CD1c-positive myeloid dendritic cell (primary cell): Measurements from ENCODE around the gene R3HCC1L.

ENCODE experiments used
- DNase-seq: peaks from one replicate; pipeline ENCODE4 v3.0.0-alpha.2; 2016; ENCODE audit errors: extremely low spot score

R3HCC1L gene

DNA sequence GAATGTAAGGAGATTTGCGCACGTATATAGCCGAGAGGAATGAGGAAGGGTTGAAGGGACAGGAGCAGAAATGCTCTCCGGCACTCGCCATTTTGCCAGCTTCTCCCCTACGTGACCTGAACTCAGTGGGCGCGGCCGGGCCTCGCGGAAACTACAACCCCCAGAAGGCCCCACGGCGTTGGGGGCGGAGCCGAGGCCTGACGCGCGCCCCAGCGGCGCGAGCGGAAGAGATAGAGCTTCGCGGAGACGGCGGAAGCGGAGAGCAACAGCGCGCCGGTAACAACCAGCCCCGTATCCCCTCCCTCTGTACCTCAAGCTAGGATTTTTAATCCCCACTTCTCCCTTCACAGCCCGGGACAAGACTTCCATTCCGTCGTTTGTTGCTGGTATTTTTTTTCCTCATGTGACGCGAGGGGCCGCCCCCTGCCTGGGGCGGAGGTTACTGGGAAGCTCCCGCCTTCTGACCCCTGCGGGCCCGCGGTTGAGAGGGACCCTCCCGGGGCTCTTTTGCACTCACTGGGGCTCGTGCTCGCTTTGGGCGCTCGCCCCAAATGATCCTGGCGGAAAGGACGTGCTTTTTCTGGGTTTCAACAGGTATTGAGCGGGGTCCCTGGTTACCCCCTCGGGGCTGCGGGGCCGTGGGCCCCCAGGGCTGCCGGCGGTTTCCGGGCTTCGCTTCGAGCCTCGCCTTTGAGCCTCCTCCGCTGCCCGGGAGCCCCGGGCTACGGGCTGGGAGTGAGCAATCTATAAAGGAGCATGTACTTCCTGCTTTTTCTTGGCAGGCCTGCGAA lies at the start of gene R3HCC1L:
R3HCC1L (plus strand) TSS at position 227 of the 791 bp plus-strand sequence. CDS start 73,458 bp downstream, outside the sequence.
- DNase-seq: peak; percentile 96

DNA sequence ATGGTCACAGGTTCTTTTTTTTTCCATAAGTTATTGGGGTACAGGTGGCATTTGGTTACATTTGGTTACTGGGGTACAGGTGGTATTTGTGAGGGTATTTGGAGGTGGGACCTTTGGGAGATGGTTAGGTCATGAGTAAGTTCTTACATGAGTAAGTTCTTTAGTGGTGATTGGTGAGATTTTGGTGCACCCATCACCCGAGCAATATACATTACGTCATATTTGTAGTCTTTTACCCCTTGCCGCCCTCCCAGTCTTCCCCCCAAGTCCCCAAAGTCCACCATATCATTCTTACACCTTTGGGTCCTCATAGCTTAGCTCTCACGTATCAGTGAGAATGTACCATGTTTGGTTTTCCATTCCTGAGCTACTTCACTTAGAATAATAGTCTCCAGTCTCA lies 49.2 kb upstream of the R3HCC1L start:
- no peak for DNase-seq

DNA sequence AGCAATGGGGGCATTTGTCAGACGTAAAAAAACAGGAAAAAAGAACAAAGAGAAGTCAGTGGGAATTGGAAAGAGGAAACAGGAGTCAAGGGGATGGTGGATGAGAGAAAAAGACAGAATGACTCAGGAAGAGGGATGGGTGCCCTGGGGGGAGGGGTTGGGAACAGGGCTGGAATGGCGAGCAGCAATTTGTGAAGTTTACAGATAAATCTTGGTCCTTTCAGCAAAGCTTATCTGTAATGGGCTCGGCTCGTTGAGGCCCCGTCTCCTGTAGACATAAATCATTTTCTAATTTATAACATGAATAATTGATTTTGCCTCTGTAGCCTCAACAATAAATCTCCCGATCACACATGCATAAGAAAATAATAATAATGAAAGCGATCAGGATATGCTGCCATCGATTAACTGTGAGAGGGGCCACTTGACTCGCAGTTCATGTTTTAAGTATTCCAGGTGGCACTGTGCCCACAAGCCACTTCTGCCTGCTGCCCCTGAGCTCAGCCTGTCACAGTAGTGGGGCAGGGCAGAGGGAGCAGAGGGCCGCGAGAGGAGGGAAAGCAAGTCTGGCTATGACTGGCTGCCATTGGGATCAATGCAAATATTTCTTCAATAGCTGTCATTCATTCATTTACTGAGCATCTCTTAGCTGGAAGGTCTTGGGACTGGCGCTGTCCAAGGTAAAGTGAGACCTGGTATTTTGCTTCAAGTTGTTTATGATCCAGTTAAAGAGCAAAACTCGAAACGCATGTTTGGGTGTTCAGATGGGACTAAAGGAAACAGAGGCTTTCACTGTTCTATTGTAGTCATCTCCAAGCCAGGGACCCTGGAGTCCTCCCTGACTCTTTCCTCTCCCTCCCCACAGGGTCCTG lies 47.4 kb upstream of the R3HCC1L start:
- no peak for DNase-seq

DNA sequence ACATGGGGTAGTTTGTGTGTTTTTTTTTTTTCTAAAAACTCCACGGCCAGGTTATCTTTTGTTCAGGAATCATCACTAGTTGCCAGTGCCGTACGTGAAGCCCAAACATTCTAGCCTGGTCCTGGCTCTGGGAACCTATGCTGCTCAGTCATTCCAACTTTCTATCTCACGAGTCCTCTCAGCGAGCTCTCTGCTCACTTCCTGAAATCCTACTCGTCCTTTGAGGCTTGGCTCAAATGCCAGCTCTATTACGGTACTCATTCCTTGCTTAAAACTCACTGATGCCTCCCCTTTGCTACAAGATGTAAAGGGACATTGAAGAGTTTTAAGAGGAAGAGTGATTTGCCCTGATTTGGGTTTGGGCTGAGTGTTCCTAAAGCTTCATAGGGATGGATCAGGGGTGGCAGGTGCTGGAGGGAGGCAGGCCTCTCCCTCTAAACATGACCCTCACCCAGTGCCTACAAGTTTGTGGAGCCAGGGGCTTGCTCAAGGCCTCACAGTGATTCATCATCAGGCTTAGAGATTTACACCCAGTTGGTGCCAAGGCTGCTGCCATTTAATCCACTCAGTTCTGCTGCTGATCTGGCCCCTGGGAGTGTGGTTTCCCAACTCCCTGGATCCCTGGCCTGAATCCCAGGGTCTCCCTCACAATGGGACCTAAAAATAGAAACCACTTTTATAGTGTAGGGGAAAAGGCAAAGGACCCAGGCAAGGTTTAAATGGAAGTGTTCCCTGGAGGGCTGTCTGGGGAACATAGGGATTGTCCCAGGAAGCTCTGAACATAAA lies 46.1 kb upstream of the R3HCC1L start:
- no peak for DNase-seq

DNA sequence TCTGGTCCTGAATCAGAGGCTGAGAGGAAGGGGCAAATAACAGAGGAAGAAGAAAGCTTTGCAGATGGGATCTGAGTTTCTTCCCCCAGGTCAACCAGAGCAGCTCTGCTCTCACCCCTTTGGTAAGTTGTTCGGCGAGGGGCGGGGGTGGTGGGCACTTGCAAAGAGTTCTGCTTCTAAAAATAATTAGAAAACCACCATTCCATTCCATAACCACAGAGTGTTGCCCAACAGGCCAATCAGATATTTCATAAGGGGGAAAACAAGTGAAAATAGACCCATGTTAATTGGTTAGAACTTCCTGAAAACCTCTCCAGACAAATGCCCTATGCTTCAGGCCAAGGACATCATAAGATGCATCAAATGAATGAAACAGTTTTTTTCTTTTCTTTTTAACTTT lies 43.6 kb upstream of the R3HCC1L start:
- peak; percentile 6 for DNase-seq

DNA sequence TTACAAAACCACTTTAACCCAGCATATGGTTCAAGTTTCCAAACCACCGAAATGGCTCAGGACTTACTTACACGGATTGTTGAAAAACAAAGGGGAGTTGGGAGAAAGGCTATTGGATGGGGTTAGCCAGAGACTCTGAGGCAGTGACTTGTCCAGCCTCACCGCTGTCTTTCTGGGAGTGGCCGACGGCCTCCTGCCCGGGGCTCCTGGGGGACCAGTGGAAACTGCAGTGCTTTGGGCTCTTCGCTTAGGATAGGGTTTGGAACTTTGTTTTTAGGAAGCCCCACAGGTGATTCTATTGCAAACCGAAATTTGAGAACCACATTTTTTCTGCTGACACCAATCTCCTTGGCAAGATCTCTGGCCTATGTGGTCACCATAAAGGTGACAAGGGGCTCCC lies 38.1 kb upstream of the R3HCC1L start:
- DNase-seq: no peak

DNA sequence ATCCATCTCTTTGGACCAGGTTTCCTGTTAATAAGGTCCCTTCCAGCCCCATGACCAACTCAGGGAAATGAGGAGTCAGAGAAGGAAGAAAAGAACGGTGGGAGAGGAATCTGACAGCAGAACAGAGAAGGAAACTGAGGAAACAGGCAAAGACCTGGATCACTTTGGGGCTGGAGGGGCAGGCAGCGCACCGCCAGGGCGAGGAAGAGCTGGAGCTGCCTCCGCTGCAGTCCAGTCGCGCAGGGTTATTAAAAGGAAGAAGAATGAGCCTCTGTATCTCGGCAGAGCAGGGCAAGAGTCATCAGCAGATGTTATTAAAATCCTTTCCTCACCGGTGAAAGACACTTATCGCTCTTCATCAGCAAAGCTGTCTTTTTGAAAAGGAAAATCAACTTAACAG lies 37.7 kb upstream of the R3HCC1L start:
- no peak for DNase-seq

DNA sequence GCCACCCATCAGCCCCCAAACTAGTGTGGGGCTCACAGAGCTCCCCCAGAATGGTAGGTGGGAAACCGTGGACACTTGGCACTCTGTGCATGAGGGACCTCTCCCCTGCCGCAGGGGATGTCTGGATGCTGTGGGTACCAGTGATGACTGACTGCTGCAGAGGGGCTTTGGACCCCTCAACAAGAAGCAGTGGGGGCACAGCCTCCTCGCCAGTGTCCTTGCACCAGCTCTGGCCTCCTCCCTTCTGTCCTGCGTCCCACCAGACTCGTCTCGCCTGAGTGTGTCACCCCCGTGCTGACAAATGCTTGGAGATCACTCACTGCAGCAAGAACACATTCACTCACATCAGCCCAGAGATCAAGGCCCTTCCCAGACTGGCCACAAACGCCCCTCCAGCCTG lies 37.3 kb upstream of the R3HCC1L start:
- no peak for DNase-seq

DNA sequence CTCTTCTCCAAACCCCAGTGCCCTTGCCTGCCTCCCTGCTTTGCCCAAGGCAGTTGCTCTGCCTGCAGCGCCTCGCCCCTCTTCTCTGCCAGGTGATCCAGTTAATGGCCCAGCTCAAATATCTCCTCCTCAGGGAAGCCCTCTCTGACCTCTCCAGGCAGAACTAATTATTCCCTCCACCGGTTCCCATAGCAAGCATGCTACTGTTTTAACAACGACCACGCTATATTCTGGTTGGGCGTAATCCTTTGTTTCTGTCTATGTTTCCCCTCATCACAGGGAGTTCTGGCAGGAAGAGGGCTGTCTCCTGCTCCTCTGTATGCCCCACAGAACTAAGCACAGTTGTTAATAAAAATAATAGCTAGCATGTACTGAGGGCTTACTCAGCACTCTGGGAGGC lies 36.8 kb upstream of the R3HCC1L start:
- no peak for DNase-seq

DNA sequence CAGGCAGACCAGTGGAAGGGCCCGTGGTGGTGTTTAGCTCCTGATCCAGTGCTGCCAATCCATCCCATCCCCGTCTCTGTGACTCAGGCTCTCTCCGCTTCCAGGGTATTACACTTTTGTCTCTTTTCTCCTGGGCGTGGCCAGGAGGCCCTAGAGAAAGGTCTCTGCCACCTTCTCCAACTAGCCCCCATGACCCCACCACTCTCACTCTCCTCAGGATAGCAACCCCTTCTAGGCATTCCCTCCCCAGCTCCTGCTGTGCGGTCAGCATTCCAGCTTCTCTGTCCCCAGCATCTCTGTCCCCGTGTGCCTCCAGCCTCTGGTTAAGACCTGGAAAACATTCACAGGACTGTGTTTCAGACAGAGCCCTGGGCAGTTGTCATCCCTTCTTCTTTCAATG lies 36.2 kb upstream of the R3HCC1L start:
- no peak for DNase-seq

DNA sequence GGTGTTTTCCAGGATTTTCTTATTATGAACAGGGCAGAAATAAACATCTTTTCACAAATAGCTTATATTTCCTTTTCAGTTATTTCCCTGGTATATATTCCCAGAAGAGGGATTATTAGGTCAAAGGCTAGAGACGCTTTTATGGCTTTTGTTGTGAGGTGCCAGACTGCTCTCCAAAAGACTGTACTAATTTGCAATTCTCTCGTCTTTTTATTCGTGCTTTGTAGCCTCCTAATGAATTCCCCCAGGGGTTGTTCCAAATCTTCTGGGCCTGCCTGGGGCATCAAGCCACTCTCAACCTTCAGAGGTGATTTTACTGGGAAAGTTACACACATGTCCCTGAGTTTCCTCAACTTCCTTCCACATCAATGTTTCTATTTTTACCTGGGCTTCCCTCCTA lies 34.0 kb upstream of the R3HCC1L start:
- no peak for DNase-seq

DNA sequence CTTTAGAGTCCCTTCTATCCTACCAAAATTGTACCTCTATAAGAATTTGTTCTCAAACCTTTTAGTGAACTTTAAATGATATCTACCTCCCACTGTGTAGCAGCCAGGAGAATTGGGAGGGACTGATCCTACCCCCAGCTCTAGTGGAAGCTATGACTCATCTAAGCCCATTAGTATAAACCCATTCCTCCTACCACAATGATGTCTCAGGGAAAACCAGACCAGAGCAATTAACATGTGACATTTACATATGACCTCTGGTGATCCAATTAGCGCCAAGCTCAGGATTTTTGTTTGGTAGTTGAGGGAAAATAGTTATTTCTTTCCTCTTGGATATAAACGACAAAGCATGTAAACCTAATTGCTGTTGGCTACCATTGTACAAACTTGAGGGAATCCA lies 33.1 kb upstream of the R3HCC1L start:
- DNase-seq: no peak

DNA sequence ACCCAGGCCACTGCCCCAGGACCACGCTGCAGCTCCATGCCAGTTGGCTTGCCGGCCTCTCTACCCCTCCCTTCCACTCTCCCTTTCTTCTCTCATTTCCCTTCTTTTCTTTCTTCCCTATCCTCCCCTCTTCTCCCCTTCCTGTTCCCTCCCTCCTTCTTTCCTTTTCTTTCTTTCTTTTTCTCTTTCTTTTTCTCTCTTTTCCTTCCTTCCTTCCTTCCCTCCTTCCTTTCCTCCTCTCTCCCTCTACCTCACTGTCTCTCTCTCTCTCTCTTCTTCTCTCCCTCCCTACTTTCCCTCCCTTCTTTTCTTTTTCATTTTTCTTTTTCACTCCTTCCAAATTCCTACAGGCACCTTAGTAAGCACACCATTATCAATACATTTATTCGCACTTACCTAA lies 30.3 kb upstream of the R3HCC1L start:
- DNase-seq: no peak

DNA sequence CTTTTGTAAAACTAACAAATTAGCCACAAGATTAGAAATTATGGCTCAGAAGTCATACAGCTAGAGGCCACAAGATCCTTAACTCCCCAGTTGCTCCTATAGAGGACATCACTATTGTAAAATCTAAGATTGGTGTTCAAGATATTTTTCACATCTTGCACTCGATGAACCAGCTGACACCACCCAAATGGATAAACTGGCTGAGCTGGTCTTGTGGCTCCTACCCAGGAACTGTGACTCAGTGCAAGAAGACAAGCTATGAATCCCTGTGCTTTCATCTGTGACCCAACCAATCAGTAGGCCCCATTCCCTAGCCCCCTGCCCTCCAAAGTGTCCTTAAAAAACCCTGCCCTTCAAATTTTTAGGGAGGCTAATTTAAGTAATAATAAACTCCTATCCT lies 27.9 kb upstream of the R3HCC1L start:
- no peak for DNase-seq

DNA sequence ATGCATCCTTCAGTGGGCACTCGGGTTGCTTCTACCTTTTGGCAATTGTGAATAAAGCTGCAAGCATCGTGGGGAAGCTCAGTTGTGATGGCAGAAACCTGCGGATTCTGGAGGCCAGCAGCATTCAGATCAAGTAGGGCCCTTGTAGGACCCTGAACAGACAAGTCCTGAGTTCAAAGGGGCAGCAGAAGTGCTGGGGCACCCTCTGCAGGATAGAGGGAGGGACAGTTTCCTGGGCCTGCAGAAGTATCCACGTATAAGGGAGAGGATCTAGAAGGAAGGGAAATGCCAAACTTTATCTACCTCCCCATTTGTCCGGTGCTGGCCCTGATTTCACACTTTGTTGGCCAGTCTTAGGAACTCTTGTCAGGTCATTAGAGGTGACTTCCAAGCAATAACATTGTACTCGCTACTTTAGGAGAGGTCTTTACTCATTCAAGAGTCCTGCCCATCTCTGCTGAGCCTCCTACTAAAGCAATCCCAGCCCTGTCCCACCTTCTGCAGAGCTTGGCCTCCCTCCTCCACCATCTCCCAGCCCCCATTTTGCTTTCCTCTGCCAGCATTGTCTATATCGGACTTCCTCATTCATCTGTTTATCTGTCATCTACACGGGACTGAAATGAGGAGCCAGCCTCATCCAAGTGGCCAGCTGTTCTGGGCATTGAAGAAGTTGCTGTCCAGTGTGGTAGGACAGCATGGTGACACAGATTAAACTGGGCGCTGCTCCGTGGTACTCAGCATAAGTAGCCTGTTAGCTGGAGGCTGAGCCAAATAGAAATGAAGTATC lies 26.6 kb upstream of the R3HCC1L start:
- DNase-seq: no peak

DNA sequence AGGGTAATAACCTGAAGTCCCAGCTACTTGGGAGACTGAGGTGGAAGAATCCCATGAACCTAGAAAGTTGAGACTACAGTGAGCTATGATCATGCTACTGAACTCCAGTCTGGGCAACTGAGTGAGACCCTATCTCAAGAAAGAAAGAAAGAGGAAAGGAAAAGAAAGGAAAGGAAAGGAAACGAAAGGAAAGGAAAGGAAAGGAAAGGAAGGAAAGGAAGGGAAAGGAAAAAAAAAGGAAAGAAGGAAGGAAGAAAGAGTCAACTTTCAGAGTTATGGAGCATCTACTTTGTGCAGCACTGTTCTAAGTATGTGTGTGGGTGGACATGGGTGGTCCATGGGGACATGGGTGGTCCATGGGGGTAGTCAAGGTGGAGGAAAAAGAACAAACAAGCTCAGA lies 24.1 kb upstream of the R3HCC1L start:
- DNase-seq: no peak

DNA sequence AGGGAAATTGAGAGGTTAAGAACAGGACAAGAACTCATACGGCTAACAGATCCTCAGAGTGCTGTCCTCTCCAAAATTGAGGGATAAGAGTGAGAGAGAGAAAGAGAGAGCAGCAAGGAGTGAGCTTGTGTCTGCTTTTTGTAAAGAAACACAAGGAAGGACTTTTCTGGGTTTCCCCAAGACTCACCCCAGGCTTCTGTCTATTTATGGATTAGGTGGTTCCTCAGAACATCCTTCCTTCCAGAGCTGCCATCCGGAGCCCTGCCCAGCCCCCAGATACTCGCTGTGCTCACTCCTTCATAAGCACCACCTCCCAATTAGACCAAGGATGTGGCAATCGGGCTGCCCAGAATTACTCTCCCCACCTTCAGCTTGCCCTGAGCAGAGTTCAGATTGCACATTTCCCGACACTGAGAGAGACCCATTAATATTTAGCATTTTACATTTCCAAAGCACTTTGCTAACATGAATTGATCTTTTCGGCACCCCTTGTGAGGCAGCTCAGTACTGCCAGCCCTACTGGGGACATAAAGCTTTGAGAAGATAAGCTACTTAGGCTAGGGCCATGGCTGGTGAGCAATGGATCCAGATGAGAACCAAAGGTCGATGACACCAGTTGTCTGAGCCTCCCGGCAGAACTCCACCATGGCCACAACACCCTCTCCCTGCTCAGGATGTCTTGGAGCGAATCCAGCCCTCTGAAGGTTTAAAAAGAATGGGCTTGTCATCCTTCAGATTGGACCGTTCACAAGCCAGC lies 19.2 kb upstream of the R3HCC1L start:
- no peak for DNase-seq

DNA sequence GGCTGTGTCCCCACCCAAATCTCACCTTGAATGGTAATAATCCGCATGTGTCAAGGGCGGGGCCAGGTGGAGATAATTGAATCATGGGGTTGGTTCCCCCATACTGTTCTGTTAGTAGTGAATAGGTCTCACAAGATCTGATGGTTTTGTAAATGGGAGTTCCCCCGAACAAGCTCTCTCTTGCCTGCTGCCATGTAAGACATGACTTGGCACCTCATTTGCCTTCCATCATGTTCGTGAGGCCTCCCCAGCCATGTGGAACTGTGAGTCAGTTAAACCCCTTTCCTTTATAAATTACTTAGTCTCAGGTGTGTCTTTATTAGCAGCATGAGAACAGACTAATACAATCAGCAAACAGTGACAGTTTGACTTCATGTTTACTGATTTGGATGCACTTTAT lies 14.6 kb upstream of the R3HCC1L start:
- no peak for DNase-seq

DNA sequence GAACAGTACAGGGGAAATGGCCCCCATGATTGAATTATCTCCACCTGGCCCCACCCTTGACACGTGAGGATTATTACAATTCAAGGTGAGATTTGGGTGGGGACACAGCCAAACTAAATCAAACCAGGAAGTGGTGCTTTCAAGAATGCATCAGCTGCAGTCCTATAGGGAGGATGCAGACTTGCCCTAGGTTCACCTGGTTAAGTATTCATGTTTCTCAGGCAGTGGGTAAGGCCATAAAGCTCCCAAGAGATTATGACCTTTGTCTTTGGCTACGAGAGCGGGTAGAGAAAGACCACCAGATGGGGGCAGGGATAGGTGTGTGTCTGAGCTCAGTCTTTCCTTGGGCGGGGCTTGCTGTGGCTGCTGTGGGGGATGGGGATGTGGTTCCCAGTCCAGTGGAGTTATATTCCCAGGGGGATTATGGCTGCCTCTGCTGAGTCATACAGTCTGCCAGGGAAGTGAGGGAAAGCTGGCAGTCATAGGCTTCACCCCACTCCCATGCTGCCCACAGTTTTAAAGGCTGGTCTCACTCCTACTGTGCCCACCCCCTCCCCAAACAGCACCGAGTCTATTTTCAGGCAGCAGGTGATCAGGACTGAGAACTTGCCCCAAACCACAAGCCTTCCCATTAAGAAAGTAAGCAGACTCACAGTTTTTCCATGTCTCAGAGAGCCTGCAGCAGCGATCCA lies 8.4 kb upstream of the R3HCC1L start:
- no peak for DNase-seq

DNA sequence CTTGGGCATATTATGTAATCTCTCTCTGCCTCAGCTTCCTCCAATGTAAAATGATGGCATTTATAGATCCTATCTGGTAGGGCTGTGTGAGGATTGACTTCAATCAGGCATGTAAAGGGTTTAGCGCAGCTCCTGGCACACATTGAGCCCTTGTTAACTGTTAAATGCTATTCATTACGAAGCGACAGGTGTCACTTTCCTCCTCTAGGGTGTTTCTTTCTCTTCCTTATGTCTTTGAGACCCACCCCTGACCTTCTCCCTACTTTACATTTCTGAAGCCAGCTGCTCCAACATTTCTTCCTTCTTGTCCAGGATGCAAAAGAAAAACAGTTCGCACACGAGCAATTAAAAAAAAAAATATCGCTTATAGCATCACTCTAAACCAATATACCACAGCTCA lies 5.7 kb upstream of the R3HCC1L start:
- no peak for DNase-seq
